Mesothelial cell of epicardium (in vitro differentiated cells): ENCODE data around the gene ARHGAP42. TPM values are rescaled to one million over a fixed set of nuclear protein-coding genes. Genes with fewer than 3 reads are reported as not detected.
"Not testable (repeated sequence)": the region's sequence is repeated elsewhere in the genome, so short reads cannot be mapped to it uniquely, and the experiment has no call there.

Source experiments
- DNase-seq, 2 experiments: peaks; one replicate each; pipeline ENCODE4 v3.0.0; 2021; ENCODE audit warnings: low spot score in 2 of 2; ENCODE audit not compliant: unreplicated experiment in 2 of 2
- H3K27ac Mint-ChIP-seq: 2 replicates; pipeline ENCODE4 v1.8.0; 2021; ENCODE audit warnings: mixed read lengths
- H3K27me3 Mint-ChIP-seq: 2 replicates; pipeline ENCODE4 v1.8.0; 2021; ENCODE audit warnings: low read depth, mixed read lengths
- H3K36me3 Mint-ChIP-seq: 2 replicates; pipeline ENCODE4 v1.8.0; 2021; ENCODE audit warnings: mixed read lengths
- H3K4me1 Mint-ChIP-seq: 2 replicates; pipeline ENCODE4 v1.8.0; 2021; ENCODE audit warnings: mixed read lengths
- H3K4me3 Mint-ChIP-seq: 2 replicates; pipeline ENCODE4 v1.8.0; 2021; ENCODE audit warnings: mild to moderate bottlenecking, moderate library complexity, mixed read lengths
- H3K9me3 Mint-ChIP-seq: 2 replicates; pipeline ENCODE4 v1.8.0; 2021; ENCODE audit warnings: mixed read lengths
- total RNA-seq: library from RNA; stranded (reverse); gene quantifications from 3 replicates; pipeline ENCODE4 v1.2.1, GENCODE V29; 2021
- TF ChIP-seq, protein P1 (sequence below): fragments of 200-600 bp; sonication (generic); IDR thresholded peaks from one replicate; pipeline ENCODE4 v1.5.0; 2021; ENCODE audit warnings: antibody characterized with exemption; ENCODE audit not compliant: unreplicated experiment

ARHGAP42 gene
- total RNA-seq, 1 donor from 2014 or later, result 19.4 TPM

DNA sequence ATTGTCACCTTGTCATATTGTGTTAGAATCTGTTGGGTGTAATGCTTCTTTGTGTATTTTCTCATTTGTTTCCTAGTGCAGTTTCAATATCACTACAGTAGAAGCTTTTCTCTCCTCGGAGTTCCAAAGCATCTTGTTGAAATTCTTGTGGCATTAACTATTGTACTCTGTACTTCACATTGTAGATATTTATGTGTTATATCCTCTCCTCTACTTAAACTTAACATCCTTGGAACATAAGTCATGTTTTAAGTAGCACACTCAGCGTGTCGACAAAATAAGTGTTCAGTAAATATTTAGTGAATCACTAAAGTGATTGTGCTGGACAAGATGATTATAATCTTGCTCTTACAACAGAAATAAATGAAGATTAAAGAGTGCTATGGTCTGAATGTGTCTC is 201.7 kb downstream of the ARHGAP42 start:
- no peak for DNase-seq
- Mint-ChIP-seq H3K27ac (no peak overlapping the region), H3K9me3 (no peaks in the 10 kb centered on the region), H3K4me3 (no peak overlapping the region), H3K4me1 (no peaks in the 10 kb centered on the region), H3K27me3 (no peaks in the 10 kb centered on the region), H3K36me3 (no peaks in the 10 kb centered on the region)
- TF ChIP-seq, protein P1, sequence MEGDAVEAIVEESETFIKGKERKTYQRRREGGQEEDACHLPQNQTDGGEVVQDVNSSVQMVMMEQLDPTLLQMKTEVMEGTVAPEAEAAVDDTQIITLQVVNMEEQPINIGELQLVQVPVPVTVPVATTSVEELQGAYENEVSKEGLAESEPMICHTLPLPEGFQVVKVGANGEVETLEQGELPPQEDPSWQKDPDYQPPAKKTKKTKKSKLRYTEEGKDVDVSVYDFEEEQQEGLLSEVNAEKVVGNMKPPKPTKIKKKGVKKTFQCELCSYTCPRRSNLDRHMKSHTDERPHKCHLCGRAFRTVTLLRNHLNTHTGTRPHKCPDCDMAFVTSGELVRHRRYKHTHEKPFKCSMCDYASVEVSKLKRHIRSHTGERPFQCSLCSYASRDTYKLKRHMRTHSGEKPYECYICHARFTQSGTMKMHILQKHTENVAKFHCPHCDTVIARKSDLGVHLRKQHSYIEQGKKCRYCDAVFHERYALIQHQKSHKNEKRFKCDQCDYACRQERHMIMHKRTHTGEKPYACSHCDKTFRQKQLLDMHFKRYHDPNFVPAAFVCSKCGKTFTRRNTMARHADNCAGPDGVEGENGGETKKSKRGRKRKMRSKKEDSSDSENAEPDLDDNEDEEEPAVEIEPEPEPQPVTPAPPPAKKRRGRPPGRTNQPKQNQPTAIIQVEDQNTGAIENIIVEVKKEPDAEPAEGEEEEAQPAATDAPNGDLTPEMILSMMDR, result no peak

DNA sequence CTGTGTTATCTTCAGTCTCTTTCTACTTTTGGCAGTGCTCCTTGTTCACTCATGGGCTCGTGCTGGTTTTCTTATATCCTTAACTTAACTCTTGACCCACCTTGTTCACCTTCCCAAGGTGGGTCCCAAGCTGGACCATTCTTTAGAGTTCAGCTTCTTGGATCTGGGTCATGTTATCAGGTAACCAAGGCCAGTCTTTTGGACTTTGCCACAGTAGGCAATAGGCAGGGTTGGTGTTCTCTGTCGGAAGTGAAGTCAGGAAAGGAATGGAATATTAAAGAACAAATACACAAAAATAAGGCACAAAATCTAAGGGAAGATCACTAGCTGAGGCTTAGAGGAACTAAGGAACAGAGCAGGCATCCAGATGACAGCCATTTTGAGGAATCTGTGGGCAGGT is 202.7 kb downstream of the ARHGAP42 start:
- H3K27ac Mint-ChIP-seq, result no peak overlapping the region
- H3K4me1 Mint-ChIP-seq, result no peaks in the 10 kb centered on the region
- H3K36me3 Mint-ChIP-seq, result no peaks in the 10 kb centered on the region
- TF ChIP-seq, protein P1, result no peak
- H3K9me3 Mint-ChIP-seq, result no peaks in the 10 kb centered on the region
- DNase-seq, result no peak
- H3K4me3 Mint-ChIP-seq, result no peak overlapping the region
- no peaks in the 10 kb centered on the region for H3K27me3 Mint-ChIP-seq

DNA sequence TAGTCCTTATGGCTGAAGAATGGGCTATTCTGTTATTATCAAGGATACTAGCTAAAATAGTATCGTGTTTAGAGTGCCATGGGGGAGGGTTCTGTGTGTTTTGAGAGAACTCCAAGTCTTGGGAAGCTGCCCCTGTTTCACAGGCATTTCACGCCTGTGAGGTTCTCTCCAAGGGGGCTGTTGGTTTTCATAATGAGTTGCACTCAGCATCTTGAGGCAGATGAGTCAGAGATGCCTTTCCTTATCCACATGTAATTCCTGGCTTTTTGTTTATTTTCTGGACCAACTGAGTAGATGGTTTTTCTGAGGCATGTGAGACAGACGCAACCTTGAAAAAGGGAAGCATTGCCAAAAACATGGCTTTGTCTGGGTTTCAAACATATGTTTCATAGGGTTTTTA is 203.7 kb downstream of the ARHGAP42 start:
- TF ChIP-seq, protein P1, result no peak
- Mint-ChIP-seq H3K9me3 (no peaks in the 10 kb centered on the region), H3K36me3 (no peaks in the 10 kb centered on the region), H3K27me3 (no peaks in the 10 kb centered on the region), H3K4me1 (no peaks in the 10 kb centered on the region), H3K4me3 (no peak overlapping the region), H3K27ac (no peak overlapping the region)
- no peak for DNase-seq

DNA sequence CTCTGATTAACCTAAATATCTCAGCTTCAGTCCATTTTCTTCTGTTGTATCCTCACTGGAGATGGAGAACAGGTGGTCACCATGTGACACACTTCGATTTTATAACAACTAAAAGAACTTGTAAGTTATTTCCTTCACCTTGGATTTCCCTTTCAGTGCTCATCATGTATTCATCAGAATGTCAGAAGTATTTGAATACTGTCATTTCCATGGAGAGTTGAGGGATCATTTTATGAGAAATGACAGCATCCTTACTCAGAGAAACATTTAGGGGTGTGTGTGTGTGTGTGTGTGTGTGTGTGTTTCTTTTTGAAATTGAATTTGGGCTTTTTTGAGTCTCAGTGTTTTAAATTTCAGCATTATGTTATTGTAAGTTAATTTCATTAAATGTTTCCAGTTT is 205.8 kb downstream of the ARHGAP42 start:
- H3K27ac Mint-ChIP-seq, result no peak overlapping the region

DNA sequence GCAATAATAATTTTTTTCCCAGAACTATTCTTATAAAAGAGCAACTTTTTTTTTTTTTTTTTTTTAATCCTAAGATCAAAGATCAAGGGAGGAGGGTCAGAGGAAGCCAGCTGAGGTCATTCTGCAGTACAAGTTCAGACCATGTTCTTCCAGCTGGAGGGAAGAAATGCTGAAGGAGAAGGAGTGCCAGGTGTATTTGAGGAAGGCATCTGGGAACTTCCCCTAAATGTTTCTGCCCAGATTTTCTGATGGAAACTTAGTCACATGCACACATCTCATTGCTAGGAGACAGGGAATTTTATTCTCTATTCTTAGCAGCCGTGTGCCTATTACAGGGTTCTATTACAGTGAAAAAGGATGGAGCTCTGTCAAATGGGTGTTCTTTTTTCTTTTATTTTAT is 208.4 kb downstream of the ARHGAP42 start:
- Mint-ChIP-seq H3K36me3 (peaks cover 6% of the 10 kb centered on the region), H3K9me3 (peaks cover 21% of the 10 kb centered on the region), H3K27me3 (no peaks in the 10 kb centered on the region), H3K4me3 (no peak overlapping the region), H3K4me1 (no peaks in the 10 kb centered on the region), H3K27ac (no peak overlapping the region)
- DNase-seq, result no peak
- TF ChIP-seq, protein P1, result no peak

More for the DNA sequence above, 205.8 kb downstream of the ARHGAP42 start:
- Mint-ChIP-seq H3K4me1 (no peaks in the 10 kb centered on the region), H3K9me3 (no peaks in the 10 kb centered on the region), H3K27me3 (no peaks in the 10 kb centered on the region), H3K36me3 (no peaks in the 10 kb centered on the region), H3K4me3 (no peak overlapping the region)
- no peak for DNase-seq
- TF ChIP-seq, protein P1, result no peak

DNA sequence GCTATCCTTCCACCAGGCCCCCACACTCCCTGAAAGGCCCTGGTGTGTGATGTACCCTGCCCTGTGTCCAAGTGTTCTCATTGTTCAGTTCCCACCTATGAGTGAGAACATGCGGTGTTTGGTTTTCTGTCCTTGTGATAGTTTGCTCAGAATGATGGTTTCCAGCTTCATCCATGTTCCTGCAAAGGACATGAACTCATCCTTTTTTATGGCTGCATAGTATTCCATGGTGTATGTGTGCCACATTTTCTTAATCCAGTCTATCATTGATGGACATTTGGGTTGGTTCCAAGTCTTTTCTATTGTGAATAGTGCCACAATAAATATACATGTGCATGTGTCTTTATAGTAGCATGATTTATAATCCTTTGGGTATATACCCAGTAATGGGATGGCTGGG is 208.9 kb downstream of the ARHGAP42 start:
- H3K4me1 Mint-ChIP-seq, DNase-seq, H3K27me3 Mint-ChIP-seq, H3K27ac Mint-ChIP-seq, H3K4me3 Mint-ChIP-seq, H3K36me3 Mint-ChIP-seq: not testable (repeated sequence)
- peaks cover 23% of the 10 kb centered on the region for H3K9me3 Mint-ChIP-seq

DNA sequence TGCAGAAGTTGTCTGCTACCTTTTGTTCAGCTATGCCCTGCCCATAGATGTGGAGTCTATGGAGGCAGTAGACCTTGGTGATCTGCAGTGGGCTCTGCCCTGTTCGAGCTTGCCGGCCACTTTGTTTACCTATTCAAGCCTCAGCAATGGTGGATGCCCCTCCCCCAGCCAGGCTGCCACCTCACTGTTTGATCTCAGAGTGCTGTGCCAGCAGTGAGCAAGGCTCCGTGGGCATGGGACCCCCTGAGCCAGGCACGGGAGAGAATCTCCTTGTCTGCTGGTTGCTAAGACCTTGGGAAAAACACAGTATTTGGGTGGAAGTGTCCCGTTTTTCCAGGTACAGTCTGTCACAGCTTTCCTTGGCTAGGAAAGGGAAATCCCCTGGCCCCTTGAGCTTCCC is 214.4 kb downstream of the ARHGAP42 start:
- not testable (repeated sequence) for H3K4me3 Mint-ChIP-seq, H3K27ac Mint-ChIP-seq, H3K4me1 Mint-ChIP-seq, H3K27me3 Mint-ChIP-seq, H3K36me3 Mint-ChIP-seq, DNase-seq
- H3K9me3 Mint-ChIP-seq, result peaks cover 23% of the 10 kb centered on the region
